Uterus (tissue), 2 donors: ENCODE results near the gene IQUB.

ENCODE experiments used
- POLR2A ChIP-seq, 2 donors: fragments of 450-650 bp; IDR thresholded peaks; one replicate each; pipeline ENCODE4 v1.6.1; 2016; ENCODE audit warnings: antibody characterized with exemption in 2 of 2, mild to moderate bottlenecking in 1 of 2, moderate library complexity in 1 of 2
- TF ChIP-seq, protein P1 (sequence below), 4 experiments: fragments of 200-600 bp in 2 of 4; fragments of 450-650 bp in 2 of 4; sonication (generic) in 2 of 4; IDR thresholded peaks; one replicate each; pipeline ENCODE4 v1.5.1; 2016 to 2019; ENCODE audit warnings: antibody characterized with exemption in 4 of 4, mild to moderate bottlenecking in 2 of 4, moderate library complexity in 1 of 4

DNA sequence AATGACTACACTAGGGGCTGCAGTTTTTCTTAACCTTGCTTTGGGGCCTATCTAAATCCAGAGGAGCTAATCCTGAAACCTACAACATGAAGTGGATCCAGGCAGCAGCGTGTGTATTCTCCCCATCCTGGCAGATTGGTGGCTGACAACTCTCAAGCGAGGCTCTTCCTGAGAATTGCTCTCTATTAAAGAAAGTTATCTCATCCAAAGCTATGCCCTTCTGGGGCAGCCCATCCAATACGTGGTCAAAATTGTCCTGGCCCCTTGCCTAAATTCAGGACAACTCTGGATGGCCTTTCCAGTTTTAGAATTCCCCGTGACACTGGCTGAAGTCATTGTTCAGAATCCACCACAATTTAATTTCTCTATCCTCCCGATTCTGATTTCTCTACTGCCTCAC, 66.1 kb downstream of the IQUB start:
- TF ChIP-seq, protein P1, sequence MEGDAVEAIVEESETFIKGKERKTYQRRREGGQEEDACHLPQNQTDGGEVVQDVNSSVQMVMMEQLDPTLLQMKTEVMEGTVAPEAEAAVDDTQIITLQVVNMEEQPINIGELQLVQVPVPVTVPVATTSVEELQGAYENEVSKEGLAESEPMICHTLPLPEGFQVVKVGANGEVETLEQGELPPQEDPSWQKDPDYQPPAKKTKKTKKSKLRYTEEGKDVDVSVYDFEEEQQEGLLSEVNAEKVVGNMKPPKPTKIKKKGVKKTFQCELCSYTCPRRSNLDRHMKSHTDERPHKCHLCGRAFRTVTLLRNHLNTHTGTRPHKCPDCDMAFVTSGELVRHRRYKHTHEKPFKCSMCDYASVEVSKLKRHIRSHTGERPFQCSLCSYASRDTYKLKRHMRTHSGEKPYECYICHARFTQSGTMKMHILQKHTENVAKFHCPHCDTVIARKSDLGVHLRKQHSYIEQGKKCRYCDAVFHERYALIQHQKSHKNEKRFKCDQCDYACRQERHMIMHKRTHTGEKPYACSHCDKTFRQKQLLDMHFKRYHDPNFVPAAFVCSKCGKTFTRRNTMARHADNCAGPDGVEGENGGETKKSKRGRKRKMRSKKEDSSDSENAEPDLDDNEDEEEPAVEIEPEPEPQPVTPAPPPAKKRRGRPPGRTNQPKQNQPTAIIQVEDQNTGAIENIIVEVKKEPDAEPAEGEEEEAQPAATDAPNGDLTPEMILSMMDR (IDR thresholded peaks at IDR 0.05), result no peak
- TF ChIP-seq POLR2A (IDR thresholded peaks at IDR 0.05), result no peak
